Thymus (tissue), 11 donors: ENCODE data around the gene VRK1. TPM values are rescaled to one million over a fixed set of nuclear protein-coding genes. Genes with fewer than 3 reads are reported as not detected.

Experiments used
- DNase-seq, 9 donors: peaks; one replicate each; pipeline ENCODE4 v3.0.0-alpha.2; 2013; ENCODE audit warnings: low spot score in 9 of 9, low read depth in 6 of 9, missing footprints in 1 of 9
- H3K27ac ChIP-seq, 2 donors: one replicate each; pipeline ENCODE4 v1.5.1; 2013; ENCODE audit warnings: control low read depth in 1 of 2, low read depth in 1 of 2, low read length in 1 of 2, mild to moderate bottlenecking in 1 of 2, moderate library complexity in 1 of 2
- H3K27me3 ChIP-seq, 2 donors: one replicate each; pipeline ENCODE4 v1.5.1; 2013; ENCODE audit warnings: low read length in 1 of 2; ENCODE audit not compliant: control insufficient read depth in 2 of 2, insufficient read depth in 1 of 2
- H3K36me3 ChIP-seq, 2 donors: one replicate each; pipeline ENCODE4 v1.5.1; 2013; ENCODE audit warnings: low read length in 1 of 2, mild to moderate bottlenecking in 1 of 2, moderate library complexity in 1 of 2; ENCODE audit not compliant: control insufficient read depth in 2 of 2, insufficient read depth in 2 of 2
- H3K4me1 ChIP-seq, 2 donors: one replicate each; pipeline ENCODE4 v1.5.1; 2013; ENCODE audit warnings: low read length in 2 of 2; ENCODE audit not compliant: control insufficient read depth in 2 of 2, insufficient read depth in 2 of 2
- H3K4me3 ChIP-seq, 2 donors: one replicate each; pipeline ENCODE4 v1.5.1; 2013; ENCODE audit warnings: low read length in 2 of 2, control low read depth in 1 of 2, mild to moderate bottlenecking in 1 of 2
- H3K9me3 ChIP-seq, 2 donors: one replicate each; pipeline ENCODE4 v1.5.1; 2013; ENCODE audit warnings: low read length in 1 of 2, mild to moderate bottlenecking in 1 of 2; ENCODE audit not compliant: control insufficient read depth in 2 of 2, insufficient read depth in 1 of 2
- WGBS: extraction: QIAGEN DNeasy Blood & Tissue Kit; methylation state at CpG from one replicate; pipeline ENCODE4 v1.1.7; 2013; 5-methylcytosine and 5-hydroxymethylcytosine counted together
- polyA plus RNA-seq: library from polyadenylated mRNA; stranded (reverse); fragments of 200-250 nt; gene quantifications from one replicate; pipeline ENCODE4 v1.2.3, GENCODE V29; 2013
- total RNA-seq: library from RNA; stranded (reverse); fragments of 120-200 nt; gene quantifications from one replicate; pipeline ENCODE4 v1.2.4, GENCODE V29; 2013
- donor health status: healthy.

VRK1 gene
- total and polyA plus RNA-seq, 2 donors: 23.0 to 83.1 TPM

- H3K9me3 ChIP-seq: peaks cover 0 to 3% of the 10 kb centered on the region in 2 donors
- no peak for DNase-seq
- H3K27ac ChIP-seq: no peak overlapping the region
- no peak overlapping the region for H3K4me3 ChIP-seq
- no peaks in the 10 kb centered on the region for H3K36me3 ChIP-seq
- WGBS: 94% methylated on average over 4 of the region's 4 CpGs
- no peaks in the 10 kb centered on the region for H3K27me3 ChIP-seq
- no peaks in the 10 kb centered on the region for H3K4me1 ChIP-seq
These were observed 128.2 kb downstream of the VRK1 start for GRCh38 chr14:96925422-96925821.

GRCh38 chr14:96926001-96926400, 128.8 kb downstream of the VRK1 start:
- no peak overlapping the region for H3K27ac ChIP-seq
- H3K4me1 ChIP-seq: no peaks in the 10 kb centered on the region
- WGBS: 95% methylated on average over 8 of the region's 8 CpGs
- H3K4me3 ChIP-seq: no peak overlapping the region
- no peaks in the 10 kb centered on the region for H3K27me3 ChIP-seq
- peaks cover 0 to 3% of the 10 kb centered on the region in 2 donors for H3K9me3 ChIP-seq
- no peaks in the 10 kb centered on the region for H3K36me3 ChIP-seq
- DNase-seq: no peak

DNA sequence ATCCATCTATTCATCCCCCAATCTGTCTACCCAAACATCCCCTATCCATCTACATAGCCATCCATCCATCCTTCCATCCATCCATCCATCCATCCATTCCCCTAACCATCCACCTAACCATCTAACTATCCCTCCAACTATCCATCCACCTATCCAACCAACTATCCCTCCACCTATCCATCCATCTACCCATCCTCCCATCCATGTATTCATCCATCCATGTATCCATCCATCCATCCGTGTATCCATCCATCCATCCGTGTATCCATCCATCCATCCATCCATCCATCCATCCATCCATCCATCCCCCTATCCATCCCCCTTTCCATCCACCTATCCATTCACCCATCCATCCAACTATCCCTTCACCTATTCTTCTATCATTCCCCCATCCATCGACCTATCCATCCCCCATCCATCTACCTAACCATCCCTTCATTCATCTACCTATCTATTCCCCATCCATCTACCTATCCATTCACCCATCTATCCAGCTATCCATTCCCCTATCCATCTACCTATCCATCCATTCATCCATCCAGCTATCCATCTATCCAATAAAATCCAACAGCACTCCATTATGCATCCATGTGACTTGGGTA, 131.7 kb downstream of the VRK1 start:
- H3K9me3 ChIP-seq: no peaks in the 10 kb centered on the region
- H3K27me3 ChIP-seq: no peaks in the 10 kb centered on the region
- no peak overlapping the region for H3K27ac ChIP-seq
- 99% methylated on average over 3 of the region's 3 CpGs for WGBS
- no peaks in the 10 kb centered on the region for H3K4me1 ChIP-seq
- DNase-seq: no peak
- H3K36me3 ChIP-seq: no peaks in the 10 kb centered on the region
- no peak overlapping the region for H3K4me3 ChIP-seq

GRCh38 chr14:96929950-96930349, 132.8 kb downstream of the VRK1 start:
- 93% methylated on average over 10 of the region's 10 CpGs for WGBS
- no peaks in the 10 kb centered on the region for H3K4me1 ChIP-seq
- H3K36me3 ChIP-seq: no peaks in the 10 kb centered on the region
- no peaks in the 10 kb centered on the region for H3K9me3 ChIP-seq
- no peak overlapping the region for H3K4me3 ChIP-seq
- H3K27me3 ChIP-seq: no peaks in the 10 kb centered on the region
- H3K27ac ChIP-seq: no peak overlapping the region
- no peak for DNase-seq

GRCh38 chr14:96930526-96930925, 133.3 kb downstream of the VRK1 start:
- H3K27me3 ChIP-seq: no peaks in the 10 kb centered on the region
- DNase-seq: no peak
- no peaks in the 10 kb centered on the region for H3K9me3 ChIP-seq
- H3K27ac ChIP-seq: no peak overlapping the region
- 89% methylated on average over 3 of the region's 3 CpGs for WGBS
- H3K4me1 ChIP-seq: no peaks in the 10 kb centered on the region
- no peaks in the 10 kb centered on the region for H3K36me3 ChIP-seq
- H3K4me3 ChIP-seq: no peak overlapping the region
